OCI-LY7 (cell line): ENCODE data around the gene MEMO1. TPM values are rescaled to one million over a fixed set of nuclear protein-coding genes. Genes with fewer than 3 reads are reported as not detected.

ENCODE experiments used
- BruUV-seq: library from RNA; stranded (reverse); fragments of 400-500 nt; replicated peaks from 2 replicates; lab custom pipeline; 2021; lab: Mats Ljungman, UMichigan
- CTCF ChIA-PET: fragments of 300-600 bp; sonication (Branson Sonifier 250); formaldehyde crosslinking; loops from one replicate; lab custom pipeline; 2022; ENCODE audit warnings: antibody characterized with exemption; ENCODE audit not compliant: unreplicated experiment; lab: Charles Lee
- POLR2A ChIA-PET: fragments of 300-600 bp; sonication (Branson Sonifier 250); formaldehyde crosslinking; loops from one replicate; lab custom pipeline; 2022; ENCODE audit warnings: antibody characterized with exemption; lab: Charles Lee
- DNase-seq: peaks from one replicate; pipeline ENCODE4 v3.0.0-alpha.2; 2015; ENCODE audit warnings: low spot score
- H2AFZ ChIP-seq: fragments of 200-600 bp; sonication (generic), shearing (Covaris generic); 2 replicates; pipeline ENCODE4 v1.6.1; 2014; ENCODE audit warnings: mild to moderate bottlenecking, antibody characterized with exemption, low read length, moderate library complexity
- H3K27ac ChIP-seq: fragments of 200-600 bp; sonication (generic); 2 replicates; pipeline ENCODE4 v1.5.1; 2014; ENCODE audit warnings: mixed run types, low read depth, mild to moderate bottlenecking, moderate library complexity, low read length, inconsistent platforms; ENCODE audit not compliant: poor library complexity, severe bottlenecking
- H3K36me3 ChIP-seq: fragments of 200-600 bp; sonication (generic); 2 replicates; pipeline ENCODE4 v1.6.1; 2014; ENCODE audit warnings: mild to moderate bottlenecking, antibody characterized with exemption, low read length, moderate library complexity, mixed read lengths; ENCODE audit not compliant: insufficient read depth
- H3K4me1 ChIP-seq: fragments of 200-600 bp; sonication (generic); 2 replicates; pipeline ENCODE4 v1.5.1; 2014; ENCODE audit warnings: mild to moderate bottlenecking, low read length; ENCODE audit not compliant: insufficient read depth, poor library complexity, severe bottlenecking
- H3K4me2 ChIP-seq: fragments of 200-600 bp; sonication (generic); 2 replicates; pipeline ENCODE4 v1.6.1; 2014; ENCODE audit warnings: mild to moderate bottlenecking, low read length
- H3K4me3 ChIP-seq: fragments of 200-600 bp; sonication (generic); 2 replicates; pipeline ENCODE4 v1.5.1; 2014; ENCODE audit warnings: mild to moderate bottlenecking, low read depth, low read length; ENCODE audit not compliant: poor library complexity, severe bottlenecking
- H3K79me2 ChIP-seq: fragments of 200-600 bp; sonication (generic); 2 replicates; pipeline ENCODE4 v1.6.1; 2016; ENCODE audit warnings: low read depth, mild to moderate bottlenecking, low read length, moderate library complexity, mixed read lengths; ENCODE audit not compliant: insufficient read depth
- H3K9me2 ChIP-seq: fragments of 200-600 bp; sonication (generic); 2 replicates; pipeline ENCODE4 v1.6.1; 2016; ENCODE audit warnings: mild to moderate bottlenecking, low read length, mixed read lengths; ENCODE audit not compliant: insufficient read depth
- H3K9me3 ChIP-seq: fragments of 200-600 bp; sonication (generic); 2 replicates; pipeline ENCODE4 v1.6.1; 2014; ENCODE audit warnings: mild to moderate bottlenecking, mixed run types, low read length, mixed read lengths
- H4K20me1 ChIP-seq: fragments of 200-600 bp; sonication (generic); 2 replicates; pipeline ENCODE4 v1.6.1; 2014; ENCODE audit warnings: mild to moderate bottlenecking, antibody characterized with exemption, low read length, moderate library complexity, mixed read lengths; ENCODE audit not compliant: insufficient read depth
- EZH2phosphoT487 ChIP-seq: fragments of 200-600 bp; sonication (generic); IDR thresholded peaks from 2 replicates; pipeline ENCODE4 v1.6.1; 2018; ENCODE audit warnings: low read depth, borderline replicate concordance, mild to moderate bottlenecking, mixed run types, antibody characterized with exemption, low read length, moderate library complexity, mixed read lengths
- intact Hi-C: fragments of 100-400 bp; cut with micrococcal nuclease; formaldehyde crosslinking; loops from one replicate; pipeline ENCODE4 v1.10.0; 2022; ENCODE audit not compliant: unreplicated experiment
- total RNA-seq, 2 experiments: library from RNA; depleted of rRNA in 1 of 2; stranded (reverse); fragments of >200 nt in 1 of 2; shearing (Covaris generic) in 1 of 2; gene quantifications; 2 replicates each; pipeline ENCODE4 v1.2.3, GENCODE V29; 2014 to 2022
- TF ChIP-seq, protein P1 (sequence below): fragments of 200-600 bp; sonication (generic); conservative IDR thresholded peaks from 2 replicates; pipeline ENCODE4 v1.5.1; 2014; ENCODE audit warnings: mild to moderate bottlenecking, antibody characterized with exemption, low read length, moderate library complexity, mixed read lengths

The MEMO1 gene
- total RNA-seq, 2 experiments from 2014 or later = 24.0 to 54.0 TPM

DNA sequence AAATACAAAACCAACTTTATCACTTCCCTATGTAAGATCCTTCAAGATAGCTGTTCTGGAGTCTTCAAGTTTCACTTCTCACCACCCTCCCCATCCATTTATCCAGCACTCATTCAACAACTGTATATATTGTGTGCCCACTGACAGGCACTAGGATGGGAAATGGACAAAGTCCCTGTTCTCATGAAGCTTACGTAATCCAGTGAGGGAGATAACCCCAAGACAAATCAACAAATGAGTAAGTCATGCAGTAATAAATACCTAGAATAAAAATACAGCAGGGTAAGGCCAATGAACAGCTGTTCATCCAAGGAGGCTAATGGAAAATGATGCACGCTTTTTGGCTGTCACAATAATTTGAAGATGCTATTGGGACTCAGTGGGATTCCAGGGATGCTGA, 133.8 kb downstream of the MEMO1 start:
- H3K79me2 ChIP-seq = no peaks in the 10 kb centered on the region

DNA sequence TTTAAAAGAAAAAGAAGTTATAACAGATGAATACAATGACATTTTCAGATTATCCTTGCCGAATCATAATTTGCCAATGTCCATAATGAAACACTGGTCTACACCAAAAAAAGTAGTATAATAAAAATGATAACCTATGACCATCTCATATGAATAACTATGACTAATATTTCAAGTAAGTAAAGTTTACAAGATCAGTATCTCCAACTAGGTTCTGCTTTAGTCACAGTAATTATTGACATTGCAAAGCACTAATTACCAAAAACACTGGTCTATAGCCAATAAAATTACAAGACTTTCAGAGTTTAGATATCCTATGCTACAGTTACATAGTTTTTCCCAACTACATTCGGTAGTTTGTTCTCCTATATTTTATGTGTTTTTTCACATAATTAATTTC, 136.7 kb downstream of the MEMO1 start:
- ChIA-PET CTCF (no interaction called here), POLR2A (interaction anchor here (0.8 kb wide), 1 partner anchor 29 kb away, joined by 3 read pairs; no protein-coding TSS in a partner anchor)
- intact Hi-C loops = no loop called here
- Histone ChIP-seq H3K9me2 (no peaks in the 10 kb centered on the region), H2AFZ (no peak overlapping the region), H3K4me1 (no peaks in the 10 kb centered on the region), H3K9me3 (no peaks in the 10 kb centered on the region), H3K27ac (no peak overlapping the region), H3K36me3 (peaks cover 18% of the 10 kb centered on the region), H4K20me1 (no peaks in the 10 kb centered on the region), H3K79me2 (no peaks in the 10 kb centered on the region), H3K4me2 (no peak overlapping the region), H3K4me3 (no peak overlapping the region)
- DNase-seq = no peak
- no TSS peak for BruUV-seq
- no peak for TF ChIP-seq EZH2phosphoT487
- TF ChIP-seq, protein P1, sequence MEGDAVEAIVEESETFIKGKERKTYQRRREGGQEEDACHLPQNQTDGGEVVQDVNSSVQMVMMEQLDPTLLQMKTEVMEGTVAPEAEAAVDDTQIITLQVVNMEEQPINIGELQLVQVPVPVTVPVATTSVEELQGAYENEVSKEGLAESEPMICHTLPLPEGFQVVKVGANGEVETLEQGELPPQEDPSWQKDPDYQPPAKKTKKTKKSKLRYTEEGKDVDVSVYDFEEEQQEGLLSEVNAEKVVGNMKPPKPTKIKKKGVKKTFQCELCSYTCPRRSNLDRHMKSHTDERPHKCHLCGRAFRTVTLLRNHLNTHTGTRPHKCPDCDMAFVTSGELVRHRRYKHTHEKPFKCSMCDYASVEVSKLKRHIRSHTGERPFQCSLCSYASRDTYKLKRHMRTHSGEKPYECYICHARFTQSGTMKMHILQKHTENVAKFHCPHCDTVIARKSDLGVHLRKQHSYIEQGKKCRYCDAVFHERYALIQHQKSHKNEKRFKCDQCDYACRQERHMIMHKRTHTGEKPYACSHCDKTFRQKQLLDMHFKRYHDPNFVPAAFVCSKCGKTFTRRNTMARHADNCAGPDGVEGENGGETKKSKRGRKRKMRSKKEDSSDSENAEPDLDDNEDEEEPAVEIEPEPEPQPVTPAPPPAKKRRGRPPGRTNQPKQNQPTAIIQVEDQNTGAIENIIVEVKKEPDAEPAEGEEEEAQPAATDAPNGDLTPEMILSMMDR = no peak

More for the DNA sequence above, 133.8 kb downstream of the MEMO1 start:
- Histone ChIP-seq H2AFZ (no peak overlapping the region), H3K9me2 (no peaks in the 10 kb centered on the region), H3K36me3 (peaks cover 27% of the 10 kb centered on the region), H4K20me1 (no peaks in the 10 kb centered on the region), H3K27ac (no peak overlapping the region), H3K4me1 (no peaks in the 10 kb centered on the region), H3K4me2 (no peak overlapping the region), H3K9me3 (no peaks in the 10 kb centered on the region), H3K4me3 (no peak overlapping the region)
- intact Hi-C loops = no loop called here
- ChIA-PET CTCF (no interaction called here), POLR2A (interaction anchor here (0.6 to 1.0 kb wide), 5 partner anchors 8 to 402 kb away, joined by 3 to 4 read pairs (median 3); no protein-coding TSS in a partner anchor)
- no peak for DNase-seq
- BruUV-seq = no TSS peak
- TF ChIP-seq, protein P1 = no peak
- TF ChIP-seq EZH2phosphoT487 = no peak

DNA sequence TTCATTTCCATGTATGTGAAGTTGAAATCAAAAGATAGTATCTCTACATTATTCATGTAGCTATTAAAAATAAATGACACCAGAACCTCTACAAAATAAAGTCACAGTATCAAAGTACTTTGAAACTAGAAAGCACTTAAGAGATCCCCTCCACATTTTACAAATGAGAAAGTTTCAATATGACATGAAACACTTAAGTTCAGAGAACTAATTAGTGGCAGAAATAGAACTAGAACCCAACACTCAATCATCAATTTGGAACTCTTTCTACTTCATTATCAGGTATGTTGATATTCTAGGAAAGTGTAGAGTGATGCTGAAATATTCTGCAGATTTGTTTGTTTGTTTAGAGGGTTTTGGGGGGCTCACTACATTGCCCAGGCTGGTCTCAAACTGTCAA, 145.6 kb downstream of the MEMO1 start:
- CTCF ChIA-PET = no interaction called here
- Histone ChIP-seq H3K4me3 (no peak overlapping the region), H4K20me1 (no peaks in the 10 kb centered on the region), H3K27ac (no peak overlapping the region), H3K9me2 (no peaks in the 10 kb centered on the region), H3K4me1 (no peaks in the 10 kb centered on the region), H2AFZ (no peak overlapping the region), H3K4me2 (no peak overlapping the region), H3K79me2 (no peaks in the 10 kb centered on the region), H3K36me3 (peaks cover 4% of the 10 kb centered on the region; the same call in 1 of the 2 replicates), H3K9me3 (no peaks in the 10 kb centered on the region)
- TF ChIP-seq, protein P1 = no peak
- no peak for TF ChIP-seq EZH2phosphoT487
- POLR2A ChIA-PET = interaction anchor here (0.6 to 0.9 kb wide), 2 partner anchors 43 to 1943 kb away, joined by 3 read pairs; no protein-coding TSS in a partner anchor
- BruUV-seq = no TSS peak
- DNase-seq = no peak
- intact Hi-C loops = no loop called here
